CD4-positive, CD25-positive, alpha-beta regulatory T cell (primary cell): ENCODE measurements around the gene STRIT1. TPM values are rescaled to one million over a fixed set of nuclear protein-coding genes. Genes with fewer than 3 reads are reported as not detected.

ENCODE experiments used
- ATAC-seq, 2 donors: fragments of 150-1000 bp; cut with Tn5 transposase; one replicate each; pipeline ENCODE4 v1.10.0; 2021; ENCODE audit warnings: low read depth in 2 of 2, moderate number of reproducible peaks in 2 of 2, moderate library complexity in 1 of 2
- DNase-seq, 3 donors: peaks; one replicate each; pipeline versions ENCODE4 v3.0.0 to v3.0.0-alpha.2; 2012 to 2022; ENCODE audit warnings: mixed read lengths in 1 of 3
- H3K27ac ChIP-seq: one replicate; pipeline ENCODE4 v1.7.0; 2013; ENCODE audit warnings: mild to moderate bottlenecking, low read length; ENCODE audit not compliant: insufficient read depth, poor library complexity, severe bottlenecking
- H3K27me3 ChIP-seq: one replicate; pipeline ENCODE4 v1.7.0; 2013; ENCODE audit warnings: low read length; ENCODE audit not compliant: control insufficient read depth, insufficient read depth
- H3K36me3 ChIP-seq: one replicate; pipeline ENCODE4 v1.7.0; 2013; ENCODE audit warnings: mild to moderate bottlenecking, low read length, moderate library complexity; ENCODE audit not compliant: control insufficient read depth, insufficient read depth
- H3K4me1 ChIP-seq: 2 replicates; pipeline ENCODE4 v1.7.0; 2013; ENCODE audit warnings: mild to moderate bottlenecking, low read length; ENCODE audit not compliant: insufficient read depth, control insufficient read depth, poor library complexity, severe bottlenecking
- H3K4me3 ChIP-seq: one replicate; pipeline ENCODE4 v1.7.0; 2013; ENCODE audit warnings: low read depth, mild to moderate bottlenecking, low read length, moderate library complexity
- H3K9me3 ChIP-seq, 2 experiments: 1 replicate in 1 of 2; 2 replicates in 1 of 2; pipeline ENCODE4 v1.7.0; 2013; ENCODE audit warnings: low read length in 2 of 2, mild to moderate bottlenecking in 1 of 2, moderate library complexity in 1 of 2; ENCODE audit not compliant: control insufficient read depth in 2 of 2
- H3K27ac Mint-ChIP-seq, 3 donors: one replicate each; pipeline ENCODE4 v1.8.0; 2020 to 2022; ENCODE audit warnings: mild to moderate bottlenecking in 3 of 3, mixed read lengths in 3 of 3, moderate library complexity in 2 of 3
- H3K27me3 Mint-ChIP-seq: one replicate; pipeline ENCODE4 v1.8.0; 2022; ENCODE audit warnings: mild to moderate bottlenecking, mixed read lengths
- H3K36me3 Mint-ChIP-seq: one replicate; pipeline ENCODE4 v1.8.0; 2020; ENCODE audit warnings: mixed read lengths
- H3K4me1 Mint-ChIP-seq, 4 donors: one replicate each; pipeline ENCODE4 v1.8.0; 2020 to 2022; ENCODE audit warnings: mixed read lengths in 4 of 4, mild to moderate bottlenecking in 1 of 4
- H3K4me3 Mint-ChIP-seq, 4 donors: one replicate each; pipeline ENCODE4 v1.8.0; 2020 to 2022; ENCODE audit warnings: mild to moderate bottlenecking in 4 of 4, mixed read lengths in 4 of 4, moderate library complexity in 3 of 4
- H3K9me3 Mint-ChIP-seq, 7 donors: one replicate each; pipeline ENCODE4 v1.8.0; 2020 to 2022; ENCODE audit warnings: mixed read lengths in 7 of 7, mild to moderate bottlenecking in 3 of 7, moderate library complexity in 2 of 7
- polyA plus RNA-seq, 4 donors: library from polyadenylated mRNA; unstranded; fragments of 300-500 nt; fragmentation: Illumina TruSeq; gene quantifications; one replicate each; pipeline ENCODE4 v1.2.3, GENCODE V29; 2021
- total RNA-seq: library from RNA; stranded (reverse); gene quantifications from one replicate; pipeline ENCODE4 v1.2.3, GENCODE V29; 2022

Gene STRIT1
- total and polyA plus RNA-seq, 5 donors from 2014 or later: not detected

GRCh38 chr3:155323063-155323666 is 29.7 kb upstream of the STRIT1 start:
- Histone ChIP-seq H3K27ac (no peak overlapping the region), H3K4me3 (no peak overlapping the region), H3K9me3 (no peaks in the 10 kb centered on the region), H3K27me3 (no peaks in the 10 kb centered on the region), H3K4me1 (no peaks in the 10 kb centered on the region), H3K36me3 (no peaks in the 10 kb centered on the region)
- Mint-ChIP-seq H3K27ac (no peak overlapping the region), H3K4me3 (no peak overlapping the region), H3K36me3 (no peaks in the 10 kb centered on the region), H3K4me1 (no peaks in the 10 kb centered on the region), H3K9me3 (no peaks in the 10 kb centered on the region), H3K27me3 (peaks cover 4% of the 10 kb centered on the region)
- ATAC-seq (no peak), DNase-seq (peak in 2 of 3 donors; percentile 5 to 46)

GRCh38 chr3:155321418-155321817 is 27.9 kb upstream of the STRIT1 start:
- Mint-ChIP-seq H3K27ac (no peak overlapping the region), H3K36me3 (no peaks in the 10 kb centered on the region), H3K4me3 (no peak overlapping the region), H3K9me3 (no peaks in the 10 kb centered on the region), H3K4me1 (no peaks in the 10 kb centered on the region), H3K27me3 (peaks cover 4% of the 10 kb centered on the region)
- no peaks in the 10 kb centered on the region for H3K9me3 ChIP-seq
- H3K4me1 ChIP-seq: no peaks in the 10 kb centered on the region
- no peaks in the 10 kb centered on the region for H3K27me3 ChIP-seq
- no peak overlapping the region for H3K4me3 ChIP-seq
- no peak for ATAC-seq
- no peak for DNase-seq
- no peaks in the 10 kb centered on the region for H3K36me3 ChIP-seq
- no peak overlapping the region for H3K27ac ChIP-seq

DNA sequence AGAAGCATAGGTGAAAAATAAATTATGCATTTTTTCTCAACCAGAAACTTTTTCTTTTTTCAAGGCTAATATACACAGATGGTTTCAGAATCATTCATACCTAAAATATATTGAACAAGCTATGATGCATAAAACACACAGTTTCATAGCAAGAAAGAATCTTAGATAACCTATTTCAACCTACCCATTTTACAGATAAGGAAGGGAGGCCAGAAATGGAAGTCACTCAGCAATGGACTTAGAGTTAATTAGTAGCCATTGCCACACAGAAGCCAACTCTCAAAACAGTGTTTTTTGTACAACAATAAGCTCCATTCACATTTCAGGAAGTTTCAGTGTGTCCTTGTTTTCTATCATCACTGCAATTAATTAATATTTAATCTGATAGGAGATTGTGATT is 27.5 kb upstream of the STRIT1 start:
- no peak overlapping the region for H3K4me3 ChIP-seq
- Mint-ChIP-seq H3K27me3 (peaks cover 4% of the 10 kb centered on the region), H3K36me3 (no peaks in the 10 kb centered on the region), H3K4me3 (no peak overlapping the region), H3K4me1 (no peaks in the 10 kb centered on the region), H3K27ac (no peak overlapping the region), H3K9me3 (no peaks in the 10 kb centered on the region)
- no peak for ATAC-seq
- no peak for DNase-seq
- no peak overlapping the region for H3K27ac ChIP-seq
- no peaks in the 10 kb centered on the region for H3K36me3 ChIP-seq
- H3K27me3 ChIP-seq: no peaks in the 10 kb centered on the region
- no peaks in the 10 kb centered on the region for H3K9me3 ChIP-seq
- H3K4me1 ChIP-seq: no peaks in the 10 kb centered on the region

DNA sequence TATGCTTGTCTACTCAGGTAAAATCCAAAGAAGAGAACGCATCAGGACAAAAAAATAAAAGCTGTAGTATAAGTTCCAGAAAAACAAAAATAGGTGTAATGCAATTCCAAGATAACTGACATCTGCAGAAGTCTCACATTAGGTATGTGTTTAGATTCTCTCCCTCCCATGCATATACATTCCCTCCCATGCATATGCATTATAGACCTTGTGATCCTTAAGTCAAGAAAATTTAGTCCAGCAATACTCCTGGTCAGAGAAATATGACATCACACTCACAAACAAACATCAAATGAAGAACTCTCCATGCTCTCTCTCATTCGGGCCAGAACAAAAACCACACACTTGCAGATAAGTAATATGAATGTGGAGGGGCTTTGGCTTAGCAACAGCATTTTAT is 25.3 kb upstream of the STRIT1 start:
- no peak overlapping the region for H3K4me3 ChIP-seq
- H3K9me3 ChIP-seq: no peaks in the 10 kb centered on the region
- no peak overlapping the region for H3K27ac ChIP-seq
- H3K27ac Mint-ChIP-seq: no peak overlapping the region
- no peaks in the 10 kb centered on the region for H3K9me3 Mint-ChIP-seq
- ATAC-seq (no peak), DNase-seq (no peak)
- H3K36me3 ChIP-seq: no peaks in the 10 kb centered on the region
- H3K4me1 ChIP-seq: no peaks in the 10 kb centered on the region
- H3K4me1 Mint-ChIP-seq: no peaks in the 10 kb centered on the region
- no peaks in the 10 kb centered on the region for H3K27me3 ChIP-seq
- H3K4me3 Mint-ChIP-seq: no peak overlapping the region
- H3K36me3 Mint-ChIP-seq: no peaks in the 10 kb centered on the region
- H3K27me3 Mint-ChIP-seq: peaks cover 4% of the 10 kb centered on the region

DNA sequence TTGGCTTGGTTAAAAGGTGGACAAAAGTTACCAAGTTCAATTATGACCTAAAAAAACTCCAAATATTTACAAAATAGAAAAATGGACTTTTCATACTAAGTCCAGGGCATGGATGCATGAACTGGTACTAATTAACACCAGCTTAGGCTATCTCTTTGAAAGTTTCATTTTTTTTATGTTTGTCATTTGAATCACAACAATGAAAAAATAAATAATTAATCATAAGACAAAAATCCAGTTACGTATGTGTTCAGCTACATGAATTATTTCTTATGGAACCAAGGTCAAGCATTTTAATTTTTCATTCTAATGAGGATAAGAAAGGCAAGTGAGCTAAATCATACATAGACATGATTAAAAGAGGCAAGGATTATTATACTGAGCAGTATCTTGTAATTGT is 23.7 kb upstream of the STRIT1 start:
- Mint-ChIP-seq H3K27me3 (peaks cover 4% of the 10 kb centered on the region), H3K36me3 (no peaks in the 10 kb centered on the region), H3K9me3 (no peaks in the 10 kb centered on the region), H3K27ac (no peak overlapping the region), H3K4me3 (no peak overlapping the region), H3K4me1 (no peaks in the 10 kb centered on the region)
- Histone ChIP-seq H3K9me3 (no peaks in the 10 kb centered on the region), H3K36me3 (no peaks in the 10 kb centered on the region), H3K4me1 (no peaks in the 10 kb centered on the region), H3K4me3 (no peak overlapping the region), H3K27me3 (no peaks in the 10 kb centered on the region), H3K27ac (no peak overlapping the region)
- ATAC-seq (no peak), DNase-seq (no peak)

- no peaks in the 10 kb centered on the region for H3K9me3 Mint-ChIP-seq
- no peak for ATAC-seq
- DNase-seq: no peak
- Histone ChIP-seq H3K27ac (no peak overlapping the region), H3K36me3 (no peaks in the 10 kb centered on the region), H3K4me3 (no peak overlapping the region), H3K4me1 (no peaks in the 10 kb centered on the region), H3K27me3 (no peaks in the 10 kb centered on the region), H3K9me3 (no peaks in the 10 kb centered on the region)
- H3K27ac Mint-ChIP-seq: no peak overlapping the region
- no peaks in the 10 kb centered on the region for H3K36me3 Mint-ChIP-seq
- H3K4me1 Mint-ChIP-seq: no peaks in the 10 kb centered on the region
- H3K27me3 Mint-ChIP-seq: peaks cover 4% of the 10 kb centered on the region
- H3K4me3 Mint-ChIP-seq: no peak overlapping the region
Measured at GRCh38 chr3:155316426-155316825, 22.9 kb upstream of the STRIT1 start.

- ATAC-seq (no peak), DNase-seq (no peak)
- Mint-ChIP-seq H3K4me1 (no peaks in the 10 kb centered on the region), H3K36me3 (no peaks in the 10 kb centered on the region), H3K27me3 (no peaks in the 10 kb centered on the region), H3K27ac (no peak overlapping the region), H3K9me3 (no peaks in the 10 kb centered on the region), H3K4me3 (no peak overlapping the region)
- Histone ChIP-seq H3K4me1 (no peaks in the 10 kb centered on the region), H3K4me3 (no peak overlapping the region), H3K36me3 (no peaks in the 10 kb centered on the region), H3K27ac (no peak overlapping the region), H3K27me3 (no peaks in the 10 kb centered on the region), H3K9me3 (no peaks in the 10 kb centered on the region)
Measured at GRCh38 chr3:155313916-155314315, 20.4 kb upstream of the STRIT1 start.

- H3K36me3 ChIP-seq: no peaks in the 10 kb centered on the region
- ATAC-seq: no peak
- Mint-ChIP-seq H3K4me3 (no peak overlapping the region), H3K9me3 (no peaks in the 10 kb centered on the region), H3K36me3 (no peaks in the 10 kb centered on the region), H3K27me3 (no peaks in the 10 kb centered on the region), H3K4me1 (no peaks in the 10 kb centered on the region), H3K27ac (no peak overlapping the region)
- H3K27me3 ChIP-seq: no peaks in the 10 kb centered on the region
- no peak overlapping the region for H3K4me3 ChIP-seq
- H3K27ac ChIP-seq: no peak overlapping the region
- no peak for DNase-seq
- no peaks in the 10 kb centered on the region for H3K4me1 ChIP-seq
- no peaks in the 10 kb centered on the region for H3K9me3 ChIP-seq
Measured at GRCh38 chr3:155313300-155313699, 19.8 kb upstream of the STRIT1 start.
